Measurements from ENCODE around the gene CARD8. TPM values are rescaled to one million over a fixed set of nuclear protein-coding genes. Genes with fewer than 3 reads are reported as not detected.

The CARD8 gene
- total RNA-seq, 4 donors from 2014 or later = 13.1 to 48.4 (median 29.4) TPM

DNA sequence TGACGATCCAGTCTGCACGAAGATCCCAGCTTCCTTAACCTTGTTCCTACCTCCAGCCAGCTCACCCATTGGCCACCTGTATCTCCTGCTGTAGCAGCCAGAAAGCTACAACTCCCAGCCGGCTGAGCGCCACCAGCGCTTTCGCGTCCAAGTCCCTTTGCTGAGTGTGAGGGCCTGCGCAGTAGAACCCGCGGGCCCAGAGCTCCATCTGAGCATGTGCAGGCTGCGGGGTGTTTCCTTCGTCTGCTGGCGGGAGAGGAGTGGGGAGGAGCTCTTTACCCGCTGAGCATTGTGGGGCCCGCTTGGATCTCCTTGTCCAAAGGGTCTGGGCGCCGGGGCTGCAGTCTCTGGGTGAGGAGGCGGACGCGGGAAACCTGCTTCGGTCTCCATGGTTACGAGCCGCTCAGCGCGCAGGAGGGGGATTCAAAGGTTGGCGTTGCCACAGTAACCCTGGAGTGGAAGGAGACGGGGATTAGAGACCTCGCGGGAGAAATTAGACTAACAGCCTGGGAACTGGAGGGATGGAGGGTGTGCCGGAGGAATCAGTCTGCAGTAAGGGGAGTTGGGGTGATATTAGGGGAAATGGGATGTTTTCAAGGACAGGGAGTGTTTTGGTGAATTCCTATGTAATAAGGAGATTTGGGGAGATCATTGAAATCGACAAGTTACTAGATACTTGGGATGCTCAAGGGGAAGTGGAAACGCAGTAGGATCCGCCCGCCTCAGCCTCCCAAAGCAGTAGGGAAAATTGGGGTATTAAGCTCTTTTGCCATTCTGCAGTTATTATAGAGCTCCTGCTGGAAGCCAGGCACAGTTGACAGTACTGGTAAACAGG is 51.7 kb downstream of the CARD8 start:
- no peaks in the 10 kb centered on the region for H3K9me3 ChIP-seq
- peak overlapping the region; percentile 56 to 82 (median 57) for H3K4me3 ChIP-seq
- H3K27me3 ChIP-seq = no peaks in the 10 kb centered on the region
- peak; percentile 54 to 77 (median 65) for TF ChIP-seq POLR2AphosphoS5 (IDR thresholded peaks at IDR 0.05)
- TF ChIP-seq, protein P1, sequence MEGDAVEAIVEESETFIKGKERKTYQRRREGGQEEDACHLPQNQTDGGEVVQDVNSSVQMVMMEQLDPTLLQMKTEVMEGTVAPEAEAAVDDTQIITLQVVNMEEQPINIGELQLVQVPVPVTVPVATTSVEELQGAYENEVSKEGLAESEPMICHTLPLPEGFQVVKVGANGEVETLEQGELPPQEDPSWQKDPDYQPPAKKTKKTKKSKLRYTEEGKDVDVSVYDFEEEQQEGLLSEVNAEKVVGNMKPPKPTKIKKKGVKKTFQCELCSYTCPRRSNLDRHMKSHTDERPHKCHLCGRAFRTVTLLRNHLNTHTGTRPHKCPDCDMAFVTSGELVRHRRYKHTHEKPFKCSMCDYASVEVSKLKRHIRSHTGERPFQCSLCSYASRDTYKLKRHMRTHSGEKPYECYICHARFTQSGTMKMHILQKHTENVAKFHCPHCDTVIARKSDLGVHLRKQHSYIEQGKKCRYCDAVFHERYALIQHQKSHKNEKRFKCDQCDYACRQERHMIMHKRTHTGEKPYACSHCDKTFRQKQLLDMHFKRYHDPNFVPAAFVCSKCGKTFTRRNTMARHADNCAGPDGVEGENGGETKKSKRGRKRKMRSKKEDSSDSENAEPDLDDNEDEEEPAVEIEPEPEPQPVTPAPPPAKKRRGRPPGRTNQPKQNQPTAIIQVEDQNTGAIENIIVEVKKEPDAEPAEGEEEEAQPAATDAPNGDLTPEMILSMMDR (IDR thresholded peaks at IDR 0.05) = no peak
- in situ Hi-C loops (cut with MboI; ENCODE audit: low pct_ligation_motif_present in 1 of 4, low pct_unique_long_range_greater_than_20kb in 1 of 4, low sequenced_read_pairs in 3 of 4) (no loop called here), intact Hi-C loops (cut with DNase I; ENCODE audit: low total_unique reads) (no loop called here)
- peak; percentile 94 for DNase-seq
- H3K4me1 ChIP-seq = peaks cover 5 to 16% (median 11%) of the 10 kb centered on the region in 4 donors
- 0 to 2% methylated on average over 11 to 29 of the region's 34 CpGs for WGBS, 2 donors (ENCODE audit: low coverage in 1 of 2)
- peak overlapping the region; percentile 73 to 80 (median 78) for H3K27ac ChIP-seq
- H3K36me3 ChIP-seq = no peaks in the 10 kb centered on the region

DNA sequence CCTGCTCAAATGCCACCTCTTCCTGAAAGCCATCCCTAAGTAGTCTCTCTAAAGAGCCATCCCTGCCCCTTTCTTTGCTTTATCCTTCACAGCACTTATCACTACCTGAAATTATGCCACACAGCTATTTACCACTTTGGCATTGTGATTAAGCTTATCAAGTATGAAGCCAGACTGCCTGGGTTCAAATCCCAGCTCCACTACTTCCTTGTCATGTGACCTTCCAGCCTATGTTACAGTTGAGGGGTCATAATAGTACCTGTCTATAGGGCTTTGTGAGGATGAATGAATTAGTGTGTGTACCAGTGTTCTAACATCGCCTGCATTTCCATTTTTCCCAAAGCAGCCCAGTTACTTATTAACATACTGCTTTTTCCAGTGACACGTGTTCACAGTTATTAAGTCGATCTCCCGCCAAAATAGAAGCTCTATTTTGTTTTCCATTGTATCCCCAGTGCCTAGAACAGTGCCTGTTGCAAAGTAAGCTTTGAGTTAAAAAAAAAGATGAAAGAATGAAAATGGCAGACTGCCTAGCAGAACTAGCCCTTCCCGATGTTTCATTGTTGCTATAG is 52.4 kb downstream of the CARD8 start:
- in situ Hi-C loops (cut with MboI; ENCODE audit: low pct_ligation_motif_present in 1 of 4, low pct_unique_long_range_greater_than_20kb in 1 of 4, low sequenced_read_pairs in 3 of 4) = no loop called here
- intact Hi-C loops (cut with DNase I; ENCODE audit: low total_unique reads) = no loop called here
- 4 to 6% methylated on average over 3 to 5 of the region's 5 CpGs for whole genome bisulfite sequencing, 2 donors (ENCODE audit: low coverage in 1 of 2)

DNA sequence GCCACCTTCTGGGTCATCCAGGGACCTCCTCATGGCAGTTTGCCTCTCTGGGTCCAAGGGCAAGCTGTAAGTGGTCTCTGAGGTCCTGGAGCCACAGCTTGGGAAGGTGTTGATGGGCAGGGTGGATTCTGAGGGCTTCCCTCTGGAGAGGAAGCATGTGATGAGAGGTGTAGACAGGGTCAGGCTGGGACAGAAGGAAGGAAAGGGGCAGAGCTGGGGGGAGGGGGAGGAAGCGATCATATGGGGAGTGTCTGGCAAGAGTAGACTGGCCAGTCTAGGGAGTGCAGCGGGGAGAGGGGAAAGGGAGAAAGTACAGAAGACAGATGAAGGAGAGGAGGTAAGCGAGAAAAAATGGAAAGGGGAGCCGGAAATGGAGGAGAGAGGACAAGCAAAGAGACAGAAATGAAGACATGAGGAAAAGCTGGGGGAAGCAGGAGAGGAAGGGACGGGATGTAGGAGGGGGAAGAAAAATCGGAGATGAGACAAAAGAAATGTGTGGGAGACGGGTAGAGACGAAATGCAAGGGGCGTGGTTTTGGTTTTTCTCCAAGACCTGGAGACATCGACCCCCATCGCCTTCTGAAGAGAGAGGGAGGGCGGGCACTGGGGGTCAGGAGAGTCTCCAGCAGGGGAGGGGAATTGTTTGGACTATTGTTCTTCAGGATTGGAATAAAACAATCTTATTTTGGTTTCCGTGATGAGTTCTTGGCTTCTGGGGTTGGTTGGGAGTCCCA is 58.6 kb downstream of the CARD8 start:
- no peaks in the 10 kb centered on the region for H3K9me3 ChIP-seq
- 47 to 59% methylated on average over 8 to 13 of the region's 13 CpGs for WGBS, 2 donors (ENCODE audit: low coverage in 1 of 2)
- H3K4me3 ChIP-seq = no peak overlapping the region
- TF ChIP-seq POLR2AphosphoS5 (IDR thresholded peaks at IDR 0.05) (no peak), POLR2A (IDR thresholded peaks at IDR 0.05) (no peak), EP300 (IDR thresholded peaks at IDR 0.05; ENCODE audit: low read depth) (no peak)
- TF ChIP-seq, protein P1 (IDR thresholded peaks at IDR 0.05) = no peak
- H3K27ac ChIP-seq = no peak overlapping the region
- H3K4me1 ChIP-seq = peaks cover 0 to 5% (median 0%) of the 10 kb centered on the region in 4 donors
- H3K36me3 ChIP-seq = no peaks in the 10 kb centered on the region
- in situ Hi-C loops (cut with MboI; ENCODE audit: low pct_ligation_motif_present in 1 of 4, low pct_unique_long_range_greater_than_20kb in 1 of 4, low sequenced_read_pairs in 3 of 4) = no loop called here
- no peaks in the 10 kb centered on the region for H3K27me3 ChIP-seq
- intact Hi-C loops (cut with DNase I; ENCODE audit: low total_unique reads) = no loop called here
- no peak for DNase-seq

More for the DNA sequence above, 52.4 kb downstream of the CARD8 start:
- peaks cover 5 to 16% (median 11%) of the 10 kb centered on the region in 4 donors for H3K4me1 ChIP-seq
- peak overlapping the region in 3 of 4 donors; percentile 56 to 82 (median 57) for H3K4me3 ChIP-seq
- DNase-seq = no peak
- peak overlapping the region; percentile 73 to 80 (median 78) for H3K27ac ChIP-seq
- no peaks in the 10 kb centered on the region for H3K27me3 ChIP-seq
- TF ChIP-seq POLR2AphosphoS5 (IDR thresholded peaks at IDR 0.05) (no peak), POLR2A (IDR thresholded peaks at IDR 0.05) (no peak), EP300 (IDR thresholded peaks at IDR 0.05; ENCODE audit: low read depth) (no peak)
- TF ChIP-seq, protein P1 (IDR thresholded peaks at IDR 0.05) = no peak
- no peaks in the 10 kb centered on the region for H3K9me3 ChIP-seq
- H3K36me3 ChIP-seq = no peaks in the 10 kb centered on the region

DNA sequence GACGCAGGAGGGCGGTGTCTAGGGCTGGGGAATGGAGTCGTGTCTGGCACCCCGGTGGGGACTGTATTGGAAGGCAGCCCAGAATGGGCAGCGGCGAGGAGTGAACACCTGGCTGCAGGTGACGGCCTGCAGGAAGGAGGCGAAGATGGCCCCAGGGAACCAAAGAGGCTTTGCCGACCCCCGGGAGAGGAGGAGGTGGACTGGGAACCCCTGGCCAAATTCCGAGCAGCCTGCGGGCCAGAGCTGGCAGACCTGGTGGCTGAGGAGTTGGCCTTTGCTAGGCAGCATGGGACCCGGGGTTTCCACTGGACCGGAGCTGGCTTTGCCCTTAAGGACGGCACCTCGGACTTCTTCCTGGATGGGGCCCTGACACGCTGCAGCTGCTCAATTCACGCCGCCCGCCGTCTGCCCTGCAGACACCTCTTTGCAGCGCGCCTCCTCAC is 59.4 kb downstream of the CARD8 start:
- 75% methylated on average over 23 of the region's 23 CpGs; no CpG with 5 or more reads in 1 of the 2 donors for WGBS, 2 donors (ENCODE audit: low coverage in 1 of 2)
- intact Hi-C loops (cut with DNase I; ENCODE audit: low total_unique reads) (no loop called here), in situ Hi-C loops (cut with MboI; ENCODE audit: low pct_ligation_motif_present in 1 of 4, low pct_unique_long_range_greater_than_20kb in 1 of 4, low sequenced_read_pairs in 3 of 4) (no loop called here)
- DNase-seq = no peak
- Histone ChIP-seq H3K4me1 (peaks cover 0 to 5% (median 0%) of the 10 kb centered on the region in 4 donors), H3K9me3 (no peaks in the 10 kb centered on the region), H3K27ac (no peak overlapping the region), H3K27me3 (no peaks in the 10 kb centered on the region), H3K4me3 (no peak overlapping the region), H3K36me3 (no peaks in the 10 kb centered on the region)
- TF ChIP-seq EP300 (IDR thresholded peaks at IDR 0.05; ENCODE audit: low read depth) = no peak
- no peak for TF ChIP-seq POLR2A (IDR thresholded peaks at IDR 0.05)
- no peak for TF ChIP-seq POLR2AphosphoS5 (IDR thresholded peaks at IDR 0.05)
- TF ChIP-seq, protein P1 (IDR thresholded peaks at IDR 0.05) = no peak

All from transverse colon (tissue), 4 donors.